Measurements from ENCODE around the gene OTOG. TPM values are rescaled to one million over a fixed set of nuclear protein-coding genes. Genes with fewer than 3 reads are reported as not detected.
A peak's percentile ranks its signal among the peaks of the same experiment; 100 is the strongest.

Gene OTOG
- total RNA-seq, 2 experiments from 2014 or later = not detected

GRCh38 chr11:17543574-17544180 is 3.4 kb upstream of the OTOG start:
- H3K4me3 ChIP-seq (ENCODE audit: low read length) = no peak overlapping the region
- no peak overlapping the region for H3K27ac Mint-ChIP-seq
- H3K27me3 Mint-ChIP-seq = peaks cover 50% of the 10 kb centered on the region
- DNase-seq (no peak), ATAC-seq (ENCODE audit: poor library complexity) (no peak)
- no peaks in the 10 kb centered on the region for H3K4me1 Mint-ChIP-seq (ENCODE audit: low read depth)
- ChIA-PET CTCF (no interaction called here), POLR2A (no interaction called here)
- H3K27me3 ChIP-seq (ENCODE audit: control insufficient read depth in 1 of 2, insufficient read depth in 2 of 2, low read length in 2 of 2) = peaks cover 15 to 31% of the 10 kb centered on the region in 2 experiments
- H3K4me3 Mint-ChIP-seq = no peak overlapping the region
- intact Hi-C loops (cut with DNase I, micrococcal nuclease) = no loop called here
- TF ChIP-seq CTCF (IDR thresholded peaks at IDR 0.05) = no peak
- no peaks in the 10 kb centered on the region for H3K4me1 ChIP-seq (ENCODE audit: insufficient read depth, low read length)
- H3K36me3 Mint-ChIP-seq (ENCODE audit: low read depth) = no peaks in the 10 kb centered on the region
- no peaks in the 10 kb centered on the region for H3K9me3 Mint-ChIP-seq
- no peaks in the 10 kb centered on the region for H3K9me3 ChIP-seq (ENCODE audit: control insufficient read depth in 1 of 2, insufficient read depth in 1 of 2, low read length in 2 of 2)
- no peaks in the 10 kb centered on the region for H3K36me3 ChIP-seq (ENCODE audit: insufficient read depth, low read length)
- H3K27ac ChIP-seq (ENCODE audit: low read depth in 1 of 2, low read length in 2 of 2) = no peak overlapping the region

GRCh38 chr11:17544181-17544622 is 2.9 kb upstream of the OTOG start, which contains the start of gene USH1C:
Gene USH1C (minus strand): TSS chr11:17544416. CDS start chr11:17544307, 109 bp downstream.
- peaks cover 15 to 31% of the 10 kb centered on the region in 2 experiments for H3K27me3 ChIP-seq (ENCODE audit: control insufficient read depth in 1 of 2, insufficient read depth in 2 of 2, low read length in 2 of 2)
- ChIA-PET CTCF (no interaction called here), POLR2A (no interaction called here)
- H3K36me3 Mint-ChIP-seq (ENCODE audit: low read depth) = no peaks in the 10 kb centered on the region
- no peaks in the 10 kb centered on the region for H3K4me1 Mint-ChIP-seq (ENCODE audit: low read depth)
- intact Hi-C loops (cut with DNase I, micrococcal nuclease) = no loop called here
- peak; percentile 41 for ATAC-seq (ENCODE audit: poor library complexity)
- H3K36me3 ChIP-seq (ENCODE audit: insufficient read depth, low read length) = no peaks in the 10 kb centered on the region
- no peaks in the 10 kb centered on the region for H3K4me1 ChIP-seq (ENCODE audit: insufficient read depth, low read length)
- no peak within 1 kb of the TSS for H3K4me3 ChIP-seq (ENCODE audit: low read length)
- peak in 4 of 14 experiments; percentile 10 to 22 (median 18) for DNase-seq
- H3K27ac ChIP-seq (ENCODE audit: low read depth in 1 of 2, low read length in 2 of 2) = no peak within 1 kb of the TSS
- H3K4me3 Mint-ChIP-seq = no peak within 1 kb of the TSS
- peaks cover 53% of the 10 kb centered on the region for H3K27me3 Mint-ChIP-seq
- no peaks in the 10 kb centered on the region for H3K9me3 Mint-ChIP-seq
- H3K27ac Mint-ChIP-seq = no peak within 1 kb of the TSS
- no peak for TF ChIP-seq CTCF (IDR thresholded peaks at IDR 0.05)
- H3K9me3 ChIP-seq (ENCODE audit: control insufficient read depth in 1 of 2, insufficient read depth in 1 of 2, low read length in 2 of 2) = no peaks in the 10 kb centered on the region

GRCh38 chr11:17546240-17546639 is 819 bp upstream of the OTOG start:
- POLR2A ChIA-PET = no interaction called here
- DNase-seq (no peak), ATAC-seq (ENCODE audit: poor library complexity) (no peak)
- Histone ChIP-seq H3K9me3 (ENCODE audit: control insufficient read depth in 1 of 2, insufficient read depth in 1 of 2, low read length in 2 of 2) (no peaks in the 10 kb centered on the region), H3K36me3 (ENCODE audit: insufficient read depth, low read length) (no peaks in the 10 kb centered on the region), H3K27ac (ENCODE audit: low read depth in 1 of 2, low read length in 2 of 2) (no peak overlapping the region), H3K4me3 (ENCODE audit: low read length) (no peak overlapping the region), H3K27me3 (ENCODE audit: control insufficient read depth in 1 of 2, insufficient read depth in 2 of 2, low read length in 2 of 2) (peaks cover 15 to 31% of the 10 kb centered on the region in 2 experiments), H3K4me1 (ENCODE audit: insufficient read depth, low read length) (no peaks in the 10 kb centered on the region)
- Mint-ChIP-seq H3K4me1 (ENCODE audit: low read depth) (no peaks in the 10 kb centered on the region), H3K4me3 (no peak overlapping the region), H3K9me3 (no peaks in the 10 kb centered on the region), H3K36me3 (ENCODE audit: low read depth) (no peaks in the 10 kb centered on the region), H3K27ac (no peak overlapping the region), H3K27me3 (peaks cover 53% of the 10 kb centered on the region)
- TF ChIP-seq CTCF (IDR thresholded peaks at IDR 0.05) = no peak
- CTCF ChIA-PET = no interaction called here
- intact Hi-C loops (cut with DNase I, micrococcal nuclease) = no loop called here
